Astrocyte (in vitro differentiated cells and primary cell): Measurements from ENCODE around the gene PAX5.

ENCODE experiments used
- EZH2 ChIP-seq: IDR thresholded peaks from 2 replicates; pipeline ENCODE4 v1.6.1; 2012; ENCODE audit warnings: mild to moderate bottlenecking, low read length, inconsistent platforms; ENCODE audit not compliant: insufficient read depth
- TF ChIP-seq, protein P1 (sequence below): IDR thresholded peaks from 2 replicates; pipeline ENCODE4 v1.5.1; 2011; ENCODE audit warnings: low read depth, mild to moderate bottlenecking, inconsistent platforms, low read length, moderate library complexity; ENCODE audit not compliant: insufficient read depth

DNA sequence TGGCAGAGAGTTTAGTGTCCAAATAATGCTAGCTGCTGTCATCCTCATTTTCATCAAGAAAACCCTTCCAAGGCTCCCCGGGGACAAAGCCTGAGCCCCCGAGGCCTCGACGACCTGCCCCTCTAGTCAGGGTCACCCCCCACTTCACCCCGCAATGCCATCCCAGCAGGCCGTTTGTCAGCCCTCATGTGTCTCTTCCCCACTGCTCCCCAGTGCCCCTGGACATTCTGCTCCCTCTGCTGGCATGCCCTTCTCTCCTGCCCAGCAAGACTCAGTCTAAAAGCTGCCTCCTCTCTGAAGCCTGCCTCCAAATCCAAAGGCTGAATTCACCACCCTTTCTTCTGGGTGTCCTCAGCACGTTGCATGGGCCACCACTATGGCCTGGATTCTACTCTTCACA, 59.3 kb downstream of the PAX5 start:
- TF ChIP-seq, protein P1, sequence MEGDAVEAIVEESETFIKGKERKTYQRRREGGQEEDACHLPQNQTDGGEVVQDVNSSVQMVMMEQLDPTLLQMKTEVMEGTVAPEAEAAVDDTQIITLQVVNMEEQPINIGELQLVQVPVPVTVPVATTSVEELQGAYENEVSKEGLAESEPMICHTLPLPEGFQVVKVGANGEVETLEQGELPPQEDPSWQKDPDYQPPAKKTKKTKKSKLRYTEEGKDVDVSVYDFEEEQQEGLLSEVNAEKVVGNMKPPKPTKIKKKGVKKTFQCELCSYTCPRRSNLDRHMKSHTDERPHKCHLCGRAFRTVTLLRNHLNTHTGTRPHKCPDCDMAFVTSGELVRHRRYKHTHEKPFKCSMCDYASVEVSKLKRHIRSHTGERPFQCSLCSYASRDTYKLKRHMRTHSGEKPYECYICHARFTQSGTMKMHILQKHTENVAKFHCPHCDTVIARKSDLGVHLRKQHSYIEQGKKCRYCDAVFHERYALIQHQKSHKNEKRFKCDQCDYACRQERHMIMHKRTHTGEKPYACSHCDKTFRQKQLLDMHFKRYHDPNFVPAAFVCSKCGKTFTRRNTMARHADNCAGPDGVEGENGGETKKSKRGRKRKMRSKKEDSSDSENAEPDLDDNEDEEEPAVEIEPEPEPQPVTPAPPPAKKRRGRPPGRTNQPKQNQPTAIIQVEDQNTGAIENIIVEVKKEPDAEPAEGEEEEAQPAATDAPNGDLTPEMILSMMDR = no peak
- TF ChIP-seq EZH2 = no peak
